Stomach smooth muscle (tissue), 2 donors: ENCODE measurements around the gene FOS.
"Not testable (repeated sequence)": the region's sequence is repeated elsewhere in the genome, so short reads cannot be mapped to it uniquely, and the experiment has no call there.

ENCODE experiments used
- H3K27ac ChIP-seq: one replicate; pipeline ENCODE4 v1.7.0; 2013; ENCODE audit warnings: mild to moderate bottlenecking, low read length, inconsistent platforms
- H3K27me3 ChIP-seq, 2 donors: one replicate each; pipeline ENCODE4 v1.7.0; 2013; ENCODE audit warnings: low read length in 2 of 2; ENCODE audit not compliant: insufficient read depth in 2 of 2, control insufficient read depth in 1 of 2
- H3K36me3 ChIP-seq, 2 donors: one replicate each; pipeline ENCODE4 v1.7.0; 2013; ENCODE audit warnings: low read length in 2 of 2; ENCODE audit not compliant: control insufficient read depth in 2 of 2, insufficient read depth in 2 of 2
- H3K4me1 ChIP-seq: one replicate; pipeline ENCODE4 v1.7.0; 2013; ENCODE audit warnings: low read length; ENCODE audit not compliant: control insufficient read depth, insufficient read depth
- H3K4me3 ChIP-seq, 2 donors: one replicate each; pipeline ENCODE4 v1.7.0; 2013; ENCODE audit warnings: low read length in 2 of 2
- H3K9ac ChIP-seq, 2 donors: one replicate each; pipeline ENCODE4 v1.7.0; 2013; ENCODE audit warnings: low read length in 2 of 2, mild to moderate bottlenecking in 1 of 2
- H3K9me3 ChIP-seq, 2 donors: one replicate each; pipeline ENCODE4 v1.7.0; 2013; ENCODE audit warnings: low read length in 2 of 2; ENCODE audit not compliant: control insufficient read depth in 2 of 2
- donor health status: healthy.
- donor health status: Pancreatic carcinoma.

Gene FOS

DNA sequence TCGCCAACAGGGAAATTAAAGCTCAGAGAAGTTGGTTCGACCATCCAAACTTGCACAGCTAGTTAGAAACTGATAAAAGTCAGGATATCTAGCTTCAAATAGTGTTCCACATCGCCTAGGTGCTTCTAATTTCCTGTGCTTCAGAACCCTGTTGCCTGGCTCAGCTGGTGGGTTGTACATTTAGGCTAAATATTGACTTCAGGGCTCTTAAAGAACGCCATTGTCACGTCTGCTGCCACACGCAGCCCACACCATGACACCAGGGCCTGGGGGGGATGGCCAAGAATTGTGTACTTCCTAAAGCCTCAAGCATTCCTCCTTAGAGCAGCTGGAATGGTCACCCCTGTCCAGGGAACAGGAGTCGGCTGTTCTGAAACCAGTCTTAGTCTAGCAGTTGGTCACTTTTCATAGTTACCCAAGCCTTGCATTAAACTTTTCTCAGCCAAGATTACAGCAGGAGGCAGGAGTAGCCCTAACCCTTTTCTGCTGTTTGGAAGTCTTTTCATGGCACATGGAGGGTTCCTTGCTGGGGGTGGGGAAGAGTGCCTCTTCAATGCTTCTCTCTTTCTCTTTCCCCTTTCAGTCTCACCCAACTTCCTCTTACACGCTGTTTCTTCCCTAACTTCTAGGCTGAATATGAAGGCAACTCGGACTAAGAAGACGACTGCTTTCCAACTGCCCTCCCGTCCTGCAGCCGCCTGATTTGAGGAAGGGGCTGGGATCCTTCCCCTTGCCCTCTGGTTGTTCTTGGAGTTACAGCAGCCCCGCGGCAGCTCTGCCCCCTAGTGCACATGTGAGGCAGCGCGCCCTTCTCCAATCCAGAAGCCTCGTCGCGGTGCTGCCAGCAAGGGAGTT lies 17.1 kb downstream of the FOS start:
- no peaks in the 10 kb centered on the region for H3K36me3 ChIP-seq
- no peaks in the 10 kb centered on the region for H3K9me3 ChIP-seq
- H3K27ac ChIP-seq: peak overlapping the region; percentile 84
- peak overlapping the region; percentile 75 to 80 for H3K4me3 ChIP-seq
- no peaks in the 10 kb centered on the region for H3K27me3 ChIP-seq
- H3K4me1 ChIP-seq: peaks cover 18% of the 10 kb centered on the region
- H3K9ac ChIP-seq: peak overlapping the region; percentile 49 to 74

DNA sequence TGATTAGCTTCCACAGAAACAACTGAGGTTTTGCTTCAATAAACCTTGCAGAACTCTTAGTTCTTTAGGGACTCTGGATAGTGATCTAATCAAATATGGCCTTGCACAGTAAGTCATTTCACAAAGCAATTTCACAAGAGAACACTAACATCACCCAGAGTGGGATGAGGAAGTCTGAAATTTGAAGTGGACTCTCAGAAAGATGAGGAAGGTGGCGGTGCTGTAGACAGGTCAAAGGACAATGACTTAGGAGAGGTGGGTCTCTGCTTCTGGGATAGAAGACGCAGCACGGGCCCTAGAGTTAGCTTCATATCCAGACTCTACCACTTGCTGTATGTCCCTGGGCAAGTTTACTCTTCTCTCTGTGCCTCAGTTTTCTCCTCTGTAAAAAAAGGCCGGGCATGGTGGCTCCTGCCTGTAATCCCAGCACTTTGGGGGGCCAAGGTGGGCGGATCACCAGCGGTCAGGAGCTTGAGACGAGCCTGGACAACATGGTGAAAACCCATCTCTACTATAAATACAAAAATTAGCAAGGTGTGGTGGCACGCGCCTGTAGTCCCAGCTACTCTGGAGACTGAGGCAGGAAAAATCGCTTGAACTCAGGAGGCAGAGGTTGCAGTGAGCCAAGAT lies 18.9 kb downstream of the FOS start:
- no peak overlapping the region for H3K9ac ChIP-seq
- no peaks in the 10 kb centered on the region for H3K36me3 ChIP-seq
- H3K27ac ChIP-seq: no peak overlapping the region
- H3K27me3 ChIP-seq: no peaks in the 10 kb centered on the region
- no peak overlapping the region for H3K4me3 ChIP-seq
- no peaks in the 10 kb centered on the region for H3K9me3 ChIP-seq
- H3K4me1 ChIP-seq: peaks cover 18% of the 10 kb centered on the region

DNA sequence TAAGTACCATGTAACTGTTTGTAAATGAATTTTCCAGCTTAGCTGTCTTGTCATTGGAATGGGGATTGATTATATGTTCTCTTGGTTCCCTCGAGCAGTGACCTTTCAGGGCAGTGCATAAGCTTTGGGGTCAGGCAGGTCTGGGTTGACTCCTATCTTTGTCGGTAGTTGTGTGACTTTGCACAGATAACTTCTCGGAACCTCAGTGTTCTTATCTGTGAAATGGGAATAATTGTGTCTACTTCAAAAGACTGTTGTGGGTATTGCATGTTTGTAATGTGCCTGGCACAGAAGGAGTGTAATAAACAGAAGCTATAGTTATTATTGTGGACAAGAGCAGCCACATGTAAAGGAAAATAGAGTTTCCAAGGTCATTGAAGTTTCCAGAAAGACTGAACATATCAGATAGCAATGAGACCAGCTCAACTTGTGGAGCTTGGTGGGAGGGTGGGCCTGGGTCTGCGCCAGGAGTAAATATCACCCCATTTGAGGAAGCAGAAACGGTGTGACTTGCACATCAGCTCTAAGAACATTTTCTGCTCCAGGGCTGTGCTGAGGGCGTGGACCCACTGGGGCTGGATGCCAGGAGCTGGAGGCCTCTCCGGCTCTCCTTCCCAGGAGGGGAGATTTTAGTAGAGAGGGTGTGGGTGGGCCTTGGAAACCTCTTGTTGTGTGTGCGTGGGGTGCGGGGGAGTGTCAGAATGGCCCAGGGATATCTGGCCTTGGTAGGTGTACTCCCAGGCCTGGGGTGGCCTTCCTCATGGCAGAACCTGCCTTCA lies 19.7 kb downstream of the FOS start:
- H3K9ac ChIP-seq: no peak overlapping the region
- no peak overlapping the region for H3K27ac ChIP-seq
- H3K36me3 ChIP-seq: no peaks in the 10 kb centered on the region
- H3K4me1 ChIP-seq: peaks cover 19% of the 10 kb centered on the region
- no peaks in the 10 kb centered on the region for H3K9me3 ChIP-seq
- no peaks in the 10 kb centered on the region for H3K27me3 ChIP-seq
- H3K4me3 ChIP-seq: no peak overlapping the region

DNA sequence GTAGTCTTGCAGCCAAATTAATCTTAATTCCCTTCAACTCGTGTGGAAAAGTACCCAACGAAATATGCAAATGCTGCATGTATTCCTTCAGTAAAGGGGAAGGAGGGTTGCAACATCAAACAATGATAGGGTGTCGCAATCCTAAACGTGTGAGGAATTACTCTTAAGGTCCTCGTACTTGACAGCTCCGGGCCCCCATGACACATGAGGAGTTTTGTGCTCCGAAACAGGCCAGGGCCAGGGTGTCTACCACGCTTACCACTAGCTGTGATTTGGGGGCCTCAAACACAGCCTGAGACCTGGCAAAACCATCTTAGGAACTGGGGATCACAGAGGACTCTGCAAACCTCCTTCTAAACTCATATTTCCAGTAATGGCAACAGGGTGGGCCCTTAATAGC lies 20.4 kb downstream of the FOS start:
- peaks cover 15% of the 10 kb centered on the region for H3K4me1 ChIP-seq
- H3K27ac ChIP-seq: no peak overlapping the region
- H3K27me3 ChIP-seq: no peaks in the 10 kb centered on the region
- no peaks in the 10 kb centered on the region for H3K9me3 ChIP-seq
- H3K4me3 ChIP-seq: no peak overlapping the region
- no peaks in the 10 kb centered on the region for H3K36me3 ChIP-seq
- no peak overlapping the region for H3K9ac ChIP-seq

DNA sequence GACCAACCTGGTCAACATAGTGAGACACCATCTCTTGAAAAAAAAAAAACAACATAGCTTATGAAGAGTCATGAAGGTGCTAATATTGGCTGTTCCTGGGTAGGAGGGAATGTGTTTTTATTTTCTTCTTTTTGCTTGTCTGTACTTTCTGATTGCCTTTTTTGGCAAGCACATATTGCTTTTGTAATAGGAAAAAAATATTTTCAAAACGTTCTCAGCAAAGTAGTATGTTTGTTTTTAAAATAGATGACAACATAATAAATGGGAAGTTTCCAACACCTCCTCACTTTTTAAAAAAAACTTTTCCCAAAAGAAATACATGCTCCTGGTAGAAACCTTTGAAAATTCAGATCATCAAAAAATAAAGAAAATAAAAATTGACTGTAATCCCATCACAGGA lies 20.9 kb downstream of the FOS start:
- Histone ChIP-seq H3K9ac (no peak overlapping the region), H3K4me1 (peaks cover 13% of the 10 kb centered on the region), H3K9me3 (no peaks in the 10 kb centered on the region), H3K36me3 (no peaks in the 10 kb centered on the region), H3K4me3 (no peak overlapping the region), H3K27ac (no peak overlapping the region), H3K27me3 (no peaks in the 10 kb centered on the region)

DNA sequence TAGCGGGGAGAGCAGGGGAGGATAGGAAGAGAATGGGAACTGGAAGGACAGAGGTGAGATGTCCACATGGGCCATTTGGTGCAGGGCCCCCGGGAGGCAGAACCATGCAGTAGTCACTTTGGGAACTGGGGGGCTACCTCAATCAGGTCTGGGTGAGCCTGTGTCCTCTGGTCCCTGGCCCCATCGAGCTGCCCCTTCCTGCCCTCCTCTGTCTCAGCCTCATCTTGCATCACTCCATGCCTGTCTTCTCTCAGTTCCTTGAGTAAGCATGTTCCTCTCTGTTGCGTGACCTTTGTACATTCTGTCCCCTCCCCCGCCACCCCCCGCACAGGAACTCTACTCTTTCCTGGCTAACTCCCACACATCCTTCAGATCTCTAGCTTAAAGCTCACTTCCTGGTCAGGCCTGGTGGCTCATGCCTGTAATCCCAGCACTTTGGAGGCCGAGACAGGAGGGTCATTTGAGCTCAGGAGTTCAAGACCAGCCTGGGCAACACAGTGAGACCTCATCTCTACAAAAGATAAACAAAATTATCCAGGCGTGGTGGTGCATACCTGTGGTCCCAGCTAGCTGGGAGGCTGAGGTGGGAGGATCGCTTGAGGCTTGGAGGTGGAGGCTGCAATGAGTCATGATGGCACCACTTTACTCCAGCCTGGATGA lies 23.2 kb downstream of the FOS start:
- H3K4me3 ChIP-seq: no peak overlapping the region
- peaks cover 3% of the 10 kb centered on the region for H3K4me1 ChIP-seq
- H3K9me3 ChIP-seq: no peaks in the 10 kb centered on the region
- no peak overlapping the region for H3K9ac ChIP-seq
- no peaks in the 10 kb centered on the region for H3K27me3 ChIP-seq
- H3K27ac ChIP-seq: no peak overlapping the region
- no peaks in the 10 kb centered on the region for H3K36me3 ChIP-seq

DNA sequence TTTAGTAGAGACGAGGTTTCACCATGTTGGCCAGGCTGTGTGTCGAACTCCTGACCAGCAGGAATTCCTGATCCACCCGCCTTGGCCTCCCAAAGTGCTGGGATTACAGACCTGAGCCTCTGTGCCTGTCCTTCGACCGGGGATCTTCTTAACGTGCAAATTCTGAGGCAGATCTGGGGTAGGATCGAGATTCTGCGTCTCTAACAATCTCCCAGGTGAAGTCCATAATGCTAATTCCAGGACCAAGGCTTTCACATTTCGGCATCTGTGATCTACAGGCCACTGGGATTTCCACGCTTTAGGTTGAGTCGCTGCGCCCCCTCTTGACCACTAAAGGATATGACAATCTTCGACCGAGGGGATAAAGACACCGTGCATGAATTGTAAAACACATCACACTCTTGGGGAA lies 24.8 kb downstream of the FOS start:
- H3K27me3 ChIP-seq: no peaks in the 10 kb centered on the region
- no peak overlapping the region for H3K27ac ChIP-seq
- no peak overlapping the region for H3K4me3 ChIP-seq
- H3K36me3 ChIP-seq: no peaks in the 10 kb centered on the region
- no peaks in the 10 kb centered on the region for H3K9me3 ChIP-seq
- H3K9ac ChIP-seq: no peak overlapping the region
- H3K4me1 ChIP-seq: peaks cover 3% of the 10 kb centered on the region

DNA sequence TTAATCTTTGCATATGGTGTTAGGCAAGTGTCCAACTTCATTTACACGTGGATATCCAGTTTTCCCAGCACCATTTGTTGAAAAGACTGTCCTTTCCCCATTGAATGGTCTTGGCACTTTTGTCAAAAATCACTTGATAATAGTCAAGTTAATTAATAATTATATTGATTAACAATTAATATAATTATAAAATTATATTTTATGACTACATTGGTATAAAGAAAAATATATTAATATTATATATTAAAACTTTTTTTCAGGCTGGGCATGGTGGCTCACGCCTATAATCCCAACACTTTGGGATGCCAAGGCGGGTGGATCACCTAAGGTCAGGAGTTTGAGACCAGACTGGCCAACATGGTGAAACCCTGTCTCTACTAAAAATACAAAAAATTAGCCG lies 27.8 kb downstream of the FOS start:
- not testable (repeated sequence) for H3K9ac ChIP-seq, H3K9me3 ChIP-seq, H3K27me3 ChIP-seq, H3K36me3 ChIP-seq, H3K27ac ChIP-seq, H3K4me3 ChIP-seq
- H3K4me1 ChIP-seq: peaks cover 17% of the 10 kb centered on the region

DNA sequence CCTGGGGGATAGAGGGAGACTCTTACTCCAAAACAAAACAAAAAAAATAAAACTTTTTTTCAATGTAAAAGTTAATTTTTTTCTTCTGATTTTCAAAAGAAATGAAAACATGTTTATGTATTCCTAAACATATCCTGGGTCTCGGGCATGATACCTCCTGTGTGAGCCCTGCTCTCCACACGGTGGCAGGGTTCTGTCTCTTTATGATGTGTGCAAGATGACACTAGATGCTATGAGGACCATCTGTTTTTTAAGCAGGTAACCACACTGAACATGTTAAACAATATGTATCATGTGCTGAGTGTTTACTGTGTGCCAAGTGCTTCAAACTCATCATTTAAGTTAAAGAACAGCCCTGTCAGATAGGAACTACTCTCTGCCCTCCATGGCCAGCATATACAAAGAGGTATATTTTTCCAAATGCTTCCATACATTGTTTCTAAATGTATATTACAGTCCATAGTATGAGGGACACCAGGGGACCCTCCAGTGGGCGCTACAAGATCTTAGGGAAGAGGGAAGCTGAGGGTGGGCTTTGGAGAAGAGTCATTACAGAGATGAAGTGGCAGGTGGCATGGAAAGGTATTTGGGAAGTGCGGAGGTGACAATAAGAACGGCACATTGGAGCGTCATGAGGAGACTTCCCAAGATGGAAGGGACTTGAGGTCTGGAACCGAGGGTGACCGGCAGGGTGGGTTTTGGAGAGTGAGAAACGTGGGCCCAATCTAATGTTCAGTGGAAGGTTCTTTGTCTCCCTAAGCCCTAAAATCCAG lies 28.5 kb downstream of the FOS start:
- no peak overlapping the region for H3K4me3 ChIP-seq
- H3K4me1 ChIP-seq: peaks cover 22% of the 10 kb centered on the region
- H3K27ac ChIP-seq: no peak overlapping the region
- H3K27me3 ChIP-seq: no peaks in the 10 kb centered on the region
- H3K36me3 ChIP-seq: no peaks in the 10 kb centered on the region
- no peaks in the 10 kb centered on the region for H3K9me3 ChIP-seq
- no peak overlapping the region for H3K9ac ChIP-seq
